ENCODE data around the gene GPC5. TPM values are rescaled to one million over a fixed set of nuclear protein-coding genes. Genes with fewer than 3 reads are reported as not detected.

Gene GPC5
- total RNA-seq, 3 donors from 2014 or later = 0.51 to 1.2 TPM; not detected in 1

DNA sequence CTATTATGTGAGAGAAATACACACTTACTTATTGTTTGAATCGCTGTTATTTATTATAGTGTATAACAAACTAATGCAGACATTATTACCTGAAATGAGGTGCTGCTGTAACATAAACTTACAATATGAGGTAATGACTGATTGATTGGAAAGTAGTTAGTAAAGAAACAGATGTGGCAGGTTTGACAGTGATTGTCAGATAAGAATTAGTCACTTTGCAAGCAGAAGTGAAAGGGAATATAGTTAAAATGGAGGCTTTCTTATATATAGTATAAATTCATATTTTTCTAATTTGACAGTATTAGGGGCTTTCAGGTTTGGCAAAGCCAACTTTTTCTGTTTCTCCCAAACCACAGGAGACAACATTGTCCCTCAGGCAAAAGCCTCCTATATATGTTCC is 30.3 kb upstream of the GPC5 start:
- Histone ChIP-seq H3K4me3 (no peak overlapping the region), H3K9me3 (no peaks in the 10 kb centered on the region), H3K36me3 (ENCODE audit: low read depth) (no peaks in the 10 kb centered on the region), H3K4me1 (ENCODE audit: low read depth) (no peaks in the 10 kb centered on the region)
- TF ChIP-seq CTCF (IDR thresholded peaks at IDR 0.05) = no peak
- ATAC-seq (no peak), DNase-seq (no peak)
- intact Hi-C loops (cut with DNase I, micrococcal nuclease) = no loop called here

- no peaks in the 10 kb centered on the region for H3K4me1 ChIP-seq (ENCODE audit: low read depth)
- intact Hi-C loops (cut with DNase I, micrococcal nuclease) = no loop called here
- no peaks in the 10 kb centered on the region for H3K9me3 ChIP-seq
- no peak for TF ChIP-seq CTCF (IDR thresholded peaks at IDR 0.05)
- H3K4me3 ChIP-seq = no peak overlapping the region
- H3K36me3 ChIP-seq (ENCODE audit: low read depth) = no peaks in the 10 kb centered on the region
- ATAC-seq (no peak), DNase-seq (no peak)
Observed at GRCh38 chr13:91368676-91369440, 29.6 kb upstream of the GPC5 start.

DNA sequence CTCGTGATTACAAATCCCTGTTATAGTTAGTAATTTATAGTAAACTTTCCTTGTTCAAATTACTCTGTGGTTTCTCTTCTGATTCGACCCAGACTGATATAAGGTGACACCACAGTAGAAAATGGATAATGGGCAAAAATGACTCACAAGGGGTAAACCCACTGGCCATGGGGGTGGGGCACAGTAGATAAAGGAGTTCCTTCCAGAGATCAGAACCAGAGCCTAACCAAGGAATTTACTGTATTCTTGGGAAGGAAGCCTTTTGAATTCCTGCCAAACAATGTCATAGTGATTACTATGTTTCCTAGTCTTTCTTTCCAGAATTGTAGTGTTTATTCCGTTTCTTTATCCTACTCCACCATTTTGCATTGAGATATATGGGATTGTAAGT is 29.0 kb upstream of the GPC5 start:
- H3K36me3 ChIP-seq (ENCODE audit: low read depth) = no peaks in the 10 kb centered on the region
- intact Hi-C loops (cut with DNase I, micrococcal nuclease) = no loop called here

GRCh38 chr13:91370501-91370900 is 27.9 kb upstream of the GPC5 start:
- Histone ChIP-seq H3K4me3 (no peak overlapping the region), H3K9me3 (no peaks in the 10 kb centered on the region), H3K4me1 (ENCODE audit: low read depth) (no peaks in the 10 kb centered on the region), H3K36me3 (ENCODE audit: low read depth) (no peaks in the 10 kb centered on the region)
- TF ChIP-seq CTCF (IDR thresholded peaks at IDR 0.05) = no peak
- DNase-seq = no peak
- ATAC-seq = no peak
- intact Hi-C loops (cut with DNase I, micrococcal nuclease) = loop anchor here in 1 of 2 donors (10.0 kb wide), 1 partner anchor 354 kb away; no protein-coding TSS in a partner anchor

More for the DNA sequence above, 29.0 kb upstream of the GPC5 start:
- DNase-seq = no peak
- H3K9me3 ChIP-seq = no peaks in the 10 kb centered on the region
- H3K4me3 ChIP-seq = no peak overlapping the region
- TF ChIP-seq CTCF (IDR thresholded peaks at IDR 0.05) = no peak
- no peaks in the 10 kb centered on the region for H3K4me1 ChIP-seq (ENCODE audit: low read depth)
- no peak for ATAC-seq

- ATAC-seq (no peak), DNase-seq (no peak)
- Histone ChIP-seq H3K9me3 (no peaks in the 10 kb centered on the region), H3K4me1 (ENCODE audit: low read depth) (no peaks in the 10 kb centered on the region), H3K36me3 (ENCODE audit: low read depth) (no peaks in the 10 kb centered on the region), H3K4me3 (no peak overlapping the region)
- TF ChIP-seq CTCF (IDR thresholded peaks at IDR 0.05) = no peak
- intact Hi-C loops (cut with DNase I, micrococcal nuclease) = loop anchor here in 1 of 2 donors (10.0 kb wide), 1 partner anchor 352 kb away; no protein-coding TSS in a partner anchor
Observed at GRCh38 chr13:91372911-91373310, 25.5 kb upstream of the GPC5 start.

Measured in mucosa of descending colon (tissue), 3 donors.